Kidney (tissue), 14 donors: ENCODE measurements around the gene ZNF488. TPM values are rescaled to one million over a fixed set of nuclear protein-coding genes. Genes with fewer than 3 reads are reported as not detected.
A peak's percentile ranks its signal among the peaks of the same experiment; 100 is the strongest.

Experiments used
- DNase-seq, 5 donors: peaks; one replicate each; pipeline ENCODE4 v3.0.0-alpha.2; 2013 to 2020
- FAIRE-seq: peaks from 2 replicates; lab custom pipeline; 2012; peaks lifted over from hg19 to GRCh38; lab: Jason Lieb, UNC
- H3K27ac ChIP-seq, 2 donors: one replicate each; pipeline ENCODE4 v1.7.0; 2013; ENCODE audit warnings: low read depth in 2 of 2, low read length in 2 of 2, inconsistent platforms in 1 of 2
- H3K27me3 ChIP-seq: one replicate; pipeline ENCODE4 v1.7.1; 2013; ENCODE audit warnings: low read length, inconsistent platforms; ENCODE audit not compliant: control insufficient read depth, insufficient read depth
- H3K36me3 ChIP-seq, 3 donors: one replicate each; pipeline versions ENCODE4 v1.7.0 to v1.7.1; 2013; ENCODE audit warnings: low read length in 3 of 3, control low read depth in 1 of 3, inconsistent platforms in 1 of 3; ENCODE audit not compliant: insufficient read depth in 3 of 3, control insufficient read depth in 2 of 3
- H3K4me1 ChIP-seq, 3 donors: one replicate each; pipeline versions ENCODE4 v1.7.0 to v1.7.1; 2013; ENCODE audit warnings: low read length in 3 of 3, inconsistent platforms in 1 of 3, low read depth in 1 of 3; ENCODE audit not compliant: control insufficient read depth in 2 of 3, insufficient read depth in 2 of 3
- H3K4me3 ChIP-seq, 3 donors: one replicate each; pipeline versions ENCODE4 v1.7.0 to v1.8.1; 2013; ENCODE audit warnings: low read length in 3 of 3, control low read depth in 1 of 3, inconsistent platforms in 1 of 3
- H3K9ac ChIP-seq, 3 donors: one replicate each; pipeline versions ENCODE4 v1.7.0 to v1.7.1; 2013; ENCODE audit warnings: low read length in 3 of 3, control low read depth in 1 of 3, inconsistent platforms in 1 of 3
- H3K9me3 ChIP-seq, 3 donors: one replicate each; pipeline versions ENCODE4 v1.7.0 to v1.7.1; 2013; ENCODE audit warnings: low read length in 3 of 3, control low read depth in 1 of 3, inconsistent platforms in 1 of 3; ENCODE audit not compliant: control insufficient read depth in 2 of 3, insufficient read depth in 1 of 3
- CTCF ChIP-seq: IDR thresholded peaks from 3 replicates; pipeline ENCODE4 v1.5.1; 2012; ENCODE audit warnings: mild to moderate bottlenecking, moderate library complexity, borderline replicate concordance; ENCODE audit not compliant: insufficient read depth; ENCODE audit errors: extremely low read depth
- intact Hi-C: fragments of 100-400 bp; cut with DNase I; formaldehyde crosslinking; loops from one replicate; pipeline ENCODE4 v1.11.1; 2022
- polyA plus RNA-seq: library from polyadenylated mRNA; stranded (reverse); fragments of 350-450 nt; fragmentation: Illumina TruSeq; extraction: RNeasy Lipid Tissue Mini Kit (QIAGEN cat#74804); gene quantifications from one replicate; pipeline ENCODE4 v1.2.3, GENCODE V29; 2014; ENCODE audit warnings: low read depth, low replicate concordance; ENCODE audit not compliant: insufficient read depth
- total RNA-seq: library from RNA; stranded (reverse); fragmentation: NEBNext Ultra II Directional; extraction: Animal tissue kit (Norgen Biotek cat#: 25700); gene quantifications from one replicate; pipeline ENCODE4 v1.2.1, GENCODE V29; 2021
- donor health status: control.
- donor health status: control.
- donor health status: control.
- donor health status: control.
- donor health status: control.
- donor health status: DM: yes; HTN: yes; CAD: no.
- donor health status: Normal renal cell carcinoma (clear cell type).

Gene ZNF488
- total and polyA plus RNA-seq, 2 donors from 2014 or later, result 0.09 to 4.0 TPM

GRCh38 chr10:47337310-47337709, 46.8 kb downstream of the ZNF488 start:
- H3K27me3 ChIP-seq, result no peaks in the 10 kb centered on the region
- H3K36me3 ChIP-seq, result no peaks in the 10 kb centered on the region
- no peak overlapping the region for H3K9ac ChIP-seq
- H3K9me3 ChIP-seq, result no peaks in the 10 kb centered on the region
- H3K4me3 ChIP-seq, result no peak overlapping the region
- no peaks in the 10 kb centered on the region for H3K4me1 ChIP-seq
- no peak for FAIRE-seq
- intact Hi-C loops, result no loop called here
- DNase-seq, result no peak
- no peak for TF ChIP-seq CTCF
- no peak overlapping the region for H3K27ac ChIP-seq

DNA sequence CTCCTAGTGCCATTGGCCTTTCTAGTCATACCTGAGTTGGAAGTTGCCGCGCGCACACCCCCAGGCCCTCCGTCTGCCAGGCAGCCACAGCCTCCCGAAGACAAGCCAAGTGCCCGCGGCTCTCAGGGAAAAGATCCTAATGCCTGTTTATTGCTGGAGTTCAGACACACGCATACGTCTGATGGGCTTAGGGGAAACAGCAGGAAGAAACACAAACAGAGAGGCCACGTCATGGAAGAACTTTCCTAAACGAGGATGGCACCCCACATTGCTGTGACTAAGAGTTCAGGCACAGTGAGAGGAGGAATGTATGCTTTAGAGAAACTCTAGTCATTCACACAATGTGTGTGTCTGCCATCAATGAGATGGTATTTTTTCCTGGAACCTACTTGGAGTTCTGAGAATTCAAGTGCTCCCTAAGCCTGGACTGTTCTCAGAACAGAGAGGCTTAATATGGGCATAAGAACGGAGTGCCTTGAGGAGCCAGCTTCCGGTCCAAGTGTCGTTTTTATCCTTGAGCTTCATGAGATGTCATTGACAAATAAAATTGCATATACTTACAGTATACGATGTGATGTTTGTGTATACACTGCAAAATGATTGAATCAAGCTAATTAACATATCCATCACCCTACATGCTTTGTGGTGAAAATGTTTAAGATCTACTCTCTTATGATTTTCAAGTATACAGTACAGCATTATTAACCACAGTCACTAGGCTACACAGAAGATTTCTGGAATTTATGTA, 47.5 kb downstream of the ZNF488 start:
- Histone ChIP-seq H3K27ac (no peak overlapping the region), H3K4me3 (no peak overlapping the region), H3K9ac (no peak overlapping the region), H3K9me3 (no peaks in the 10 kb centered on the region), H3K27me3 (no peaks in the 10 kb centered on the region), H3K4me1 (no peaks in the 10 kb centered on the region), H3K36me3 (no peaks in the 10 kb centered on the region)
- FAIRE-seq (no peak), DNase-seq (peak in 1 of 5 donors; percentile 55)
- intact Hi-C loops, result no loop called here
- TF ChIP-seq CTCF, result no peak

DNA sequence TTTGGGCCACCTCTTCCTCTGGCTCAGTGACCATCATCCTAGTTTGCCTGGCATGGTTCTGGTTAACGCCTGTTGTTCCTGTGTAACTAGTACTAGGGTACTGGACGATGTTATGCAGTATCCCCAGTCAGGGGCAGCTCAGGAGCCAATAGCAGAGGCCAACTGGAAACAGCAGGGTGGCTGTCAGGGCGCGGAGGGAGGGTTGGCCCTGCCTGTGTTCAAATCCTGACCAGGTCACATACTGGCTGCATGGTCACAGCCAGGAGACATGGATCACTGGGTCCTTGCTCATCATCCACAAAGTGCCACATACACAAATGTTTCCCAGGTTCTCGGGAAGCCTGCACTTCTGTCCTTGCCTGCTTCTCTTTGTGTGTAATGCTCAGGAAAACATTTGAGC, 48.2 kb downstream of the ZNF488 start:
- intact Hi-C loops, result no loop called here
- DNase-seq (peak in 1 of 5 donors; percentile 15), FAIRE-seq (no peak)
- H3K9ac ChIP-seq, result no peak overlapping the region
- H3K4me3 ChIP-seq, result no peak overlapping the region
- H3K27ac ChIP-seq, result no peak overlapping the region
- H3K9me3 ChIP-seq, result no peaks in the 10 kb centered on the region
- H3K4me1 ChIP-seq, result no peaks in the 10 kb centered on the region
- TF ChIP-seq CTCF, result no peak
- H3K36me3 ChIP-seq, result no peaks in the 10 kb centered on the region
- no peaks in the 10 kb centered on the region for H3K27me3 ChIP-seq
